Left ventricle myocardium inferior (tissue), 1 donor: ENCODE results near the gene MACROD2. TPM values are rescaled to one million over a fixed set of nuclear protein-coding genes. Genes with fewer than 3 reads are reported as not detected.

Experiments
- DNase-seq: peaks from one replicate; pipeline ENCODE4 v3.0.0-alpha.2; 2020
- H3K27ac ChIP-seq: fragments of 200-600 bp; replicated peaks from 2 replicates; pipeline ENCODE4 v1.8.0; 2021
- H3K27me3 ChIP-seq: fragments of 200-600 bp; 2 replicates; pipeline ENCODE4 v1.8.0; 2021; ENCODE audit warnings: low read depth
- H3K36me3 ChIP-seq: fragments of 200-600 bp; 2 replicates; pipeline ENCODE4 v1.8.0; 2021
- H3K4me1 ChIP-seq: fragments of 200-600 bp; 2 replicates; pipeline ENCODE4 v1.8.0; 2021
- H3K4me3 ChIP-seq: fragments of 200-600 bp; 2 replicates; pipeline ENCODE4 v1.8.0; 2021; ENCODE audit warnings: mild to moderate bottlenecking, moderate library complexity
- H3K9me3 ChIP-seq: fragments of 200-600 bp; replicated peaks from 2 replicates; pipeline ENCODE4 v1.8.0; 2021
- CTCF ChIP-seq: fragments of 200-600 bp; IDR thresholded peaks from 2 replicates; pipeline ENCODE4 v1.8.0; 2021; ENCODE audit warnings: antibody characterized with exemption, mild to moderate bottlenecking, borderline replicate concordance
- intact Hi-C: fragments of 100-400 bp; cut with micrococcal nuclease; formaldehyde crosslinking; loops from one replicate; pipeline ENCODE4 v1.11.0; 2022
- total RNA-seq: library from RNA; stranded (reverse); fragmentation: NEBNext Ultra II Directional; extraction: Animal tissue kit (Norgen Biotek cat#: 25700); gene quantifications from one replicate; pipeline ENCODE4 v1.2.1, GENCODE V29; 2021
- donor health status: DM: no; HTN: yes; CAD: no; lungs with severe emphysema.

MACROD2 gene
- total RNA-seq, 1 donor from 2014 or later, result 3.6 TPM

- intact Hi-C loops, result no loop called here
- H3K27me3 ChIP-seq, result no peaks in the 10 kb centered on the region
- H3K27ac ChIP-seq, result no peak overlapping the region
- DNase-seq, result no peak
- no peak for TF ChIP-seq CTCF
- no peaks in the 10 kb centered on the region for H3K36me3 ChIP-seq
- H3K4me3 ChIP-seq, result no peak overlapping the region
- H3K4me1 ChIP-seq, result no peaks in the 10 kb centered on the region
- H3K9me3 ChIP-seq, result no peaks in the 10 kb centered on the region
Observed at GRCh38 chr20:16100111-16100510, 2104.8 kb downstream of the MACROD2 start.

GRCh38 chr20:16100767-16101166 lies 2105.5 kb downstream of the MACROD2 start:
- Histone ChIP-seq H3K4me1 (no peaks in the 10 kb centered on the region), H3K36me3 (no peaks in the 10 kb centered on the region), H3K4me3 (no peak overlapping the region), H3K9me3 (peaks cover 4% of the 10 kb centered on the region), H3K27ac (no peak overlapping the region), H3K27me3 (no peaks in the 10 kb centered on the region)
- DNase-seq, result no peak
- intact Hi-C loops, result no loop called here
- no peak for TF ChIP-seq CTCF

Other genes starting within 250 kb of the MACROD2 start
- gene ESF1, start 210.6 kb upstream of the MACROD2 start, total RNA-seq, result 15.5 TPM
- 60.2 TPM for gene NDUFAF5, start 210.5 kb upstream of the MACROD2 start, total RNA-seq
- 1.4 TPM for gene SEL1L2, start 4.9 kb upstream of the MACROD2 start, total RNA-seq